Activated T-helper 17 cell treated with anti-CD3 and anti-CD28 coated beads, Interleukin-2, amount 50 U/mL, for 72 hours (primary cell): ENCODE results near the gene AMIGO3. TPM values are rescaled to one million over a fixed set of nuclear protein-coding genes. Genes with fewer than 3 reads are reported as not detected.
A peak's percentile ranks its signal among the peaks of the same experiment; 100 is the strongest.
"Not testable (repeated sequence)": the region's sequence is repeated elsewhere in the genome, so short reads cannot be mapped to it uniquely, and the experiment has no call there.

ENCODE experiments used
- ATAC-seq: fragments of 150-1000 bp; cut with Tn5 transposase; replicated peaks from 2 replicates; pipeline ENCODE4 v1.10.0; 2021; ENCODE audit warnings: mild to moderate bottlenecking, moderate library complexity
- H3K27ac Mint-ChIP-seq: one replicate; pipeline ENCODE4 v1.8.0; 2022; ENCODE audit warnings: mixed read lengths
- H3K27me3 Mint-ChIP-seq: one replicate; pipeline ENCODE4 v1.8.0; 2022; ENCODE audit warnings: mixed read lengths
- H3K36me3 Mint-ChIP-seq: one replicate; pipeline ENCODE4 v1.8.0; 2022; ENCODE audit warnings: low read depth, mild to moderate bottlenecking, mixed read lengths
- H3K4me1 Mint-ChIP-seq: one replicate; pipeline ENCODE4 v1.8.0; 2022; ENCODE audit warnings: mixed read lengths
- H3K4me3 Mint-ChIP-seq: one replicate; pipeline ENCODE4 v1.8.0; 2022; ENCODE audit warnings: mild to moderate bottlenecking, mixed read lengths
- H3K9me3 Mint-ChIP-seq: one replicate; pipeline ENCODE4 v1.8.0; 2022; ENCODE audit warnings: mixed read lengths
- total RNA-seq, 2 donors: library from RNA; stranded (reverse); gene quantifications; one replicate each; pipeline ENCODE4 v1.2.3, GENCODE V29; 2022

The AMIGO3 gene
- total RNA-seq, 2 donors from 2014 or later: 0.29 TPM; not detected in 1

GRCh38 chr3:49694409-49695070 lies 24.9 kb downstream of the AMIGO3 start:
- ATAC-seq, H3K9me3 Mint-ChIP-seq, H3K27me3 Mint-ChIP-seq, H3K4me1 Mint-ChIP-seq, H3K4me3 Mint-ChIP-seq: not testable (repeated sequence)
- Mint-ChIP-seq H3K36me3 (peaks cover 12% of the 10 kb centered on the region), H3K27ac (peak overlapping the region; percentile 50)

- H3K27me3 Mint-ChIP-seq: not testable (repeated sequence)
- peak overlapping the region; percentile 96 for H3K4me3 Mint-ChIP-seq
Observed at GRCh38 chr3:49691481-49691880, 28.0 kb downstream of the AMIGO3 start.

GRCh38 chr3:49690856-49691255 lies 28.6 kb downstream of the AMIGO3 start:
- Mint-ChIP-seq H3K4me3 (peak overlapping the region; percentile 96), H3K27ac (peak overlapping the region; percentile 99), H3K36me3 (peaks cover 20% of the 10 kb centered on the region)
- H3K9me3 Mint-ChIP-seq, H3K27me3 Mint-ChIP-seq, H3K4me1 Mint-ChIP-seq, ATAC-seq: not testable (repeated sequence)

More at GRCh38 chr3:49691481-49691880, 28.0 kb downstream of the AMIGO3 start:
- ATAC-seq, H3K27ac Mint-ChIP-seq, H3K4me1 Mint-ChIP-seq, H3K9me3 Mint-ChIP-seq: not testable (repeated sequence)
- peaks cover 20% of the 10 kb centered on the region for H3K36me3 Mint-ChIP-seq

GRCh38 chr3:49689908-49690624 lies 29.4 kb downstream of the AMIGO3 start:
- H3K4me1 Mint-ChIP-seq: not testable (repeated sequence)
- Mint-ChIP-seq H3K27ac (peak overlapping the region; percentile 99), H3K4me3 (peak overlapping the region; percentile 96)

GRCh38 chr3:49689046-49689907 lies 30.2 kb downstream of the AMIGO3 start, which contains the start of the genes MST1 and RNF123:
TSS of gene MST1 (minus strand) at chr3:49689474. CDS start at chr3:49688691, 783 bp downstream.
TSS of gene RNF123 (plus strand) at chr3:49689557. CDS start at chr3:49691166, 1,609 bp downstream.
- Mint-ChIP-seq H3K9me3 (no peaks in the 10 kb centered on the region), H3K4me1 (peaks cover 10% of the 10 kb centered on the region), H3K4me3 (peak within 1 kb of the TSS; percentile 96), H3K27me3 (no peaks in the 10 kb centered on the region), H3K27ac (peak within 1 kb of the TSS; percentile 99), H3K36me3 (peaks cover 18% of the 10 kb centered on the region)
- ATAC-seq: peak; percentile 81

More at GRCh38 chr3:49689908-49690624, 29.4 kb downstream of the AMIGO3 start:
- peaks cover 20% of the 10 kb centered on the region for H3K36me3 Mint-ChIP-seq
- not testable (repeated sequence) for H3K27me3 Mint-ChIP-seq, ATAC-seq, H3K9me3 Mint-ChIP-seq

GRCh38 chr3:49688338-49689045 lies 31.0 kb downstream of the AMIGO3 start:
- Mint-ChIP-seq H3K4me3 (peak overlapping the region; percentile 96), H3K27ac (peak overlapping the region; percentile 99), H3K36me3 (peaks cover 14% of the 10 kb centered on the region)
- H3K27me3 Mint-ChIP-seq, H3K9me3 Mint-ChIP-seq, ATAC-seq, H3K4me1 Mint-ChIP-seq: not testable (repeated sequence)

GRCh38 chr3:49687424-49687795 lies 32.1 kb downstream of the AMIGO3 start:
- not testable (repeated sequence) for ATAC-seq, H3K4me1 Mint-ChIP-seq, H3K9me3 Mint-ChIP-seq, H3K27me3 Mint-ChIP-seq, H3K27ac Mint-ChIP-seq
- Mint-ChIP-seq H3K4me3 (peak overlapping the region; percentile 96), H3K36me3 (peaks cover 24% of the 10 kb centered on the region)

GRCh38 chr3:49686769-49687423 lies 32.6 kb downstream of the AMIGO3 start:
- peaks cover 24% of the 10 kb centered on the region for H3K36me3 Mint-ChIP-seq
- H3K4me1 Mint-ChIP-seq, H3K27ac Mint-ChIP-seq, H3K9me3 Mint-ChIP-seq, H3K27me3 Mint-ChIP-seq: not testable (repeated sequence)
- H3K4me3 Mint-ChIP-seq: peak overlapping the region; percentile 96
- ATAC-seq: peak; percentile 50

- peak overlapping the region; percentile 96 for H3K4me3 Mint-ChIP-seq
- H3K4me1 Mint-ChIP-seq, H3K27me3 Mint-ChIP-seq, H3K9me3 Mint-ChIP-seq, H3K27ac Mint-ChIP-seq: not testable (repeated sequence)
- peaks cover 24% of the 10 kb centered on the region for H3K36me3 Mint-ChIP-seq
- ATAC-seq: peak; percentile 25
Observed at GRCh38 chr3:49686346-49686745, 33.1 kb downstream of the AMIGO3 start.

GRCh38 chr3:49685846-49686245 lies 33.6 kb downstream of the AMIGO3 start:
- peak; percentile 0 for ATAC-seq
- not testable (repeated sequence) for H3K4me1 Mint-ChIP-seq, H3K9me3 Mint-ChIP-seq, H3K27ac Mint-ChIP-seq, H3K27me3 Mint-ChIP-seq
- Mint-ChIP-seq H3K36me3 (peaks cover 25% of the 10 kb centered on the region), H3K4me3 (peak overlapping the region; percentile 96)

- peak overlapping the region; percentile 27 for H3K4me3 Mint-ChIP-seq
- not testable (repeated sequence) for H3K4me1 Mint-ChIP-seq
Observed at GRCh38 chr3:49685103-49685502, 34.4 kb downstream of the AMIGO3 start.

GRCh38 chr3:49684453-49684852 lies 35.0 kb downstream of the AMIGO3 start:
- not testable (repeated sequence) for H3K4me3 Mint-ChIP-seq, ATAC-seq, H3K27me3 Mint-ChIP-seq, H3K9me3 Mint-ChIP-seq, H3K27ac Mint-ChIP-seq
- peaks cover 36% of the 10 kb centered on the region for H3K36me3 Mint-ChIP-seq
- peaks cover 11% of the 10 kb centered on the region for H3K4me1 Mint-ChIP-seq

More at GRCh38 chr3:49685103-49685502, 34.4 kb downstream of the AMIGO3 start:
- not testable (repeated sequence) for H3K9me3 Mint-ChIP-seq, H3K27ac Mint-ChIP-seq, ATAC-seq, H3K27me3 Mint-ChIP-seq
- H3K36me3 Mint-ChIP-seq: peaks cover 32% of the 10 kb centered on the region

- Mint-ChIP-seq H3K9me3 (no peaks in the 10 kb centered on the region), H3K4me1 (peaks cover 6% of the 10 kb centered on the region), H3K27ac (no peak overlapping the region), H3K36me3 (peaks cover 36% of the 10 kb centered on the region), H3K4me3 (no peak overlapping the region), H3K27me3 (no peaks in the 10 kb centered on the region)
- no peak for ATAC-seq
Observed at GRCh38 chr3:49683162-49683561, 36.3 kb downstream of the AMIGO3 start.
